GM18498 (cell line): ENCODE results near the gene WDFY4.

ENCODE experiments used
- ATAC-seq: cut with Tn5 transposase; IDR thresholded peaks from one replicate; pipeline ENCODE4 v1.9.1; 2021; ENCODE audit warnings: mild to moderate bottlenecking, moderate library complexity; ENCODE audit not compliant: unreplicated experiment

The WDFY4 gene

DNA sequence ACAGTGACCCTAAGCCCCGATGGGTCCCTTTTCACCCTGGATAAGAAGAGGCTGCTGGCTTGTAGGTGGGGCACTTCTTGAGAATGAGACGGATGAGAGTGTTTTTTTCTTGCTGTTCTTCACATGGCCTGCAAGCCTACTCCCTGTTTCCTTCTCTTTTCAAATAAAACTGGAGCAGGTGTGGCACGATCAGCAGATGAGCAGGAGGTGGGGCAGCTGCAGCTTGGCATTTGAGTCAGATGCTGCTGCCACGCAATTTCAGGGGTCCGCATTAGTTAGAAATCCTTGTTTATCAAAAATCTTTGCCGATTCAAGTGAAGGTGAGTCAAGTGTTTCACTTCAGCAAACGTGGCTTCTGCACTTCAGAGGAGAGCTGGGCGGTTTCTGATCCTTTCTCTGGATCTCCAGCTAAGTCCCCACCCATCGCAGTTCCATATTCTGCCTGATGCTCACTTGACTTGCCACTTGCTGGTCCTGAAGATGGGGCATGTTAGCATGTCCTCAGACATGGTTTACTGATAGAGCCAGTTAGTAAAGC, 20.8 kb downstream of the WDFY4 start:
- ATAC-seq: no peak

DNA sequence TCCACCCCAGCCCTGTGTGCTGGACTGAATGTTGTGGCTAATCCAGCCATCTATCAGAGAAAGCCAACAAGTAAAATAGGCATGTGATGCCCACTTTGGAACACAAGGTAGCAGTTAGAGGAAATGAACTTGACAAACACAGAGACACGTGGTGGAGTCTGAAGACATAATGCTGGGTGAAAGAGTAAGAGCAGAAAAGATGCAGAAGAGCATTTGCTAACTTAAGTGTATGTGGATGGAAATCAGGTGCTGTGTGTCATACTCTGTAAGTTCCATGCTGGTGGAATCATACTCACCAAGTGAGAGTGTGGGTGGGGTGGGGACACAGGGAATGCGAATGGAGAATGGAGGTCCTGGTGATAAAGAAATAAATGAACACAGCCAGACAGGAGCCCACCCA, 22.8 kb downstream of the WDFY4 start:
- ATAC-seq: no peak

DNA sequence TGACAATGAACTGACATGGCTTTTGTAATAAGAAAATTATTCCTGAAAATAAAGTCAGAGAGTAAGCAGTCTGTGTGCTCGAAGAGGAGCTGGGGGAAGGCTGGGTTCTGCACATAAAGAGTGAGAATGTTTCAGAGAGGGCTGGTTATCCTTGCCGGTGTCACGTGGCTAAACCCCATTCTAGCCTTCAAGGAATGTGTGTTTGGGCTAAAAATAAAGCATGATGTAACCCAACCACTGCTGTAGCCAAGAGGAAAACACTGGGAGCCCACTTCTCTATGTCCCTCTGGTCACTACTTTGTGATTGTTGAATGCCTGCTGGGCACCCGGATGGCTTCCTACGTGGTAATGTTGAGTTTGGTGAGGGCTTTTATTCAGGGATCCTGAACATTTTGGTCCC, 23.5 kb downstream of the WDFY4 start:
- no peak for ATAC-seq

DNA sequence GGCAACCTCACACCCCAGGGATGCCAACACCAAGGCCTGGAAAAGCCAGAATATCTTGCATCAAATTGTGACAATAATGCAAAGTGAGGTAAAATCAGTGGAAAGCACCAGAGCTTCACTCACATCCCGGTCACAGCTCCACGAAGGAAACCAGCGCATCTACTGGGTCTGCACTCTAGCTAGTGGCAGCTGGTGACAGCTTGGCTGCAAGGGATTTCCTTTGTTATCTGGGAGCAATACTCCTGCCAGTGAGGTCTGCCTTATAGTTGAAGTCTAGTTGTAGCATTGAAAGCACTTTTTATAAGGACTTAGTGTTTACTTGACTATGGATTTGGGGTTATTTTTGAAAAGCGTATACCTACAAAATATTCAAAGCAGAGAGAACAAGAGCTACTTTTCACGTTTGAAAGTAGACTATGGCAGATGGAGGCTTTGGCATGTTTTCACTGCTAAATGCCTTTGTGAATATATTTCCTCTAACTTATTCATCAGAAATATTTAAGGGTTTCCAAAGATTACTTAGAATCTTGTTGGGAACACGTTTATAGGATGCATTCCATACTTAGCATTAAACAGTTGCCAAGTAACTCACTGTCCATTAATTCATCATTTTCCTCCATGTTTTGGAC, 26.1 kb downstream of the WDFY4 start:
- ATAC-seq: no peak

DNA sequence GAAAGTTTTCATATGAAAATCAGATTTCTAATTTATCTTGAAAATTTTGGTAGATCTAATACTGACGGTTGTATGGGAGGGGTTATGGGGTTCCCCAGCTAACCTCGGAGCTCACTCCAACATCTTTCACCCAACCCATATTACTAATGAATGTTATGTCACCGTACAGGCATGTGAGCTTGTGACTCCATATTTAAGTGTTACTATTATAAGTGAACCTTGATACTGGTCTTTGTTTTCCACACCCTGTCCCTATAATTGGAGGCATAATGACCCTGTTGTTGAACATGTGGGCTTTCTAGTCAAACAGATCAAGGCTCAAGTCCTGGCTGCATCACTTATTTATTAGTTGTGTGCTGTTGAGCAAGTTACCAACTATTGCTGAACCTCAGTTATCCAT, 27.2 kb downstream of the WDFY4 start:
- no peak for ATAC-seq

DNA sequence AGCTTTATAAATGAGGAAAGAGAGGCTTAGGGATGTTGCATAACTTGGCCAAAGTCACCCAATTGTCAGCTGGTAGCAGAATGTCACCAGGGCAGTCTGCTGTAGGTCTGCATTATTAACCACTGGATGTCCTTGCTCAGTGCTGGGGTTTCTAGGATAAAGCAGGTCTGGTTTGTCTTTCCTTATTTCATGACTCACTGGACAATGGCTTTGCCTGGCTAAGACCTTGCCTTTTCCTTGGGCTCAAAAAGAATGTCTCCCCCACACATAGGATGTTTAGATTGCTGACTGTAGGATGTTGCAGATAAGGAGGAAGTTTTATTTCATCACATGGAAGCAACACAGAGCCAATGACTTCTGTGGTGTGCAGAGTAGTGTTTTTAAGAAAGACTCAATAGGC, 29.4 kb downstream of the WDFY4 start:
- ATAC-seq: no peak

DNA sequence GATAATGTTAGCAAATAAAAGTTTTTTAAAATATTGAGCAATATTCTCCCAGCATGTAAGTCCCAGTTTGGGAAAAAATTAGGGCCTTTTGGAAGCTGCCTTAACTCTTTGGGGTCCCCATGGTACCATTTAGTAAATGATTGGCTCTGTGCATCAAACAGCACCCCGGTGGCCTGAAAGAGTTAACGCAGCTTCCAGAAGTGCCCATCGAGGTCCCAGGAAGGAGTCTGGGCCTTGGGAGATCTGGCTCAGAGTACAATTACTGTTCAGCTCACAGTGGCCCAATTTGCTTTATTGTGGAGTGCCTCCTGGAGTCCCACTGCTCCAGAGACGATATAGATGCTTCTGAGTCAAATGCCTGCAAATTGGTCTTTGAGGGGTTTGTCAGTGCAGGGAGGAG, 31.7 kb downstream of the WDFY4 start:
- no peak for ATAC-seq

DNA sequence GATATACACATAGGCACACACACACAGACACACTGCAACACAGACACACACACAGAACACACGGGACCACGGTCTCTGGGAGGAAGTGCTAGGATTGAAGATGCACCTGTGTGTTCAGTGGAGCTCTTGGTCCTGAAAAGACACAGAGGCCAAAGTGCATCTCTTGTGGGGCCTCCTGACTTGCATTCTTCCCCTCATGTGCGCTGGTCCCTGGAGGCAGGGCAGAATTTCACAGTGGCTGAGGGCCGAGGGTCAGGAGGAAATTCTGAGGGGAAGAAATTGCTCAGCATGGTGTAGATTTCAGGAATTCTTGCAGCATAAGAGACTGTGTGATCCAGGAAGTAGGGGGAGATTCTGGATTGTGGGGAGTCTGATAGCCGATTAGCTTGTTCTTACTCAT, 35.9 kb downstream of the WDFY4 start:
- ATAC-seq: no peak

DNA sequence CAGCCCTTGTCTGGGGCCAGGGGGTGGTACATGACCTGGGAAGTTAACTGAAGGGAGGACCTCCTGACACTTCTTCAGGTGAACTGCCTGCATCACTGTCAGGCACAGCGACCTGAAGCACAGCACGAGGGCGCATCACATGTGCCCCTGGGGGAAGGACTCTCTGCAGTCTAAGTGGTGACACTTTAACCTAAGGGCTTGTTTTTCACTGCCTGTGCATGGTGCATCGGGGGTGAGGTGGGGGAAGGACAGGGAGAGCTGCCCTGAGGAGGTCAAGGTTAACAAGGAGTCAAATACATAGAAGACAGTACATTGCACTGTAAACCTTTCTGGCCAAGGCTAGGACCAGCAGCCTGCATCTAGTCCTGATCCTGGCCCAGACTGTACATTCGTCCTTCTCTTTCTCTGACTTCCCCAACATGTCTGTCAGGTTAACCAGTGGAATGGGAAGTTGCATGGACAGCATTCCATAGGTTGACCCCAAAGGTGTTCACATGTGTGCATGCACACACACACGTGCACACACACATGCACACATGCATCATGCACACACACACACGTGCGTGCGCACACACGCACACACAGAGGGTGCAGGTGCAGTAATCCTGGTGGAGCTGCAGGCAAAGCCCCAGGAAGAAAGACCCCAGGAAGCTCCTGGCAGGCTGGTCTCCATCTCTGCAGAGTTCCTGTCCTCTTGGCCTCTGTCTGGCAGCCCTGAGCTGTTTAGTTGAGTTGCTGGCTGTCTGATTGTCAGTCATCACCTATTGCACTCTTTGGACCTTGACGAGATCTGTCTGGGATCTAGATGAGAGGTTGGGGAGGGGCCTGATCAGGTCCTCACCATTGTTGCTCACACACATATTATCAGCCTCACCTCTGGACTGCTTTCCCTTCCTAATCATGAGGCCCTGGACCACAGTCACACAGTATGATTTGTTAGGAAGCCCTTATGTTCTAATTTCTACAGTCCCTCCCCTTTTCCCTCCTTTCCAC, 37.8 kb downstream of the WDFY4 start:
- no peak for ATAC-seq

DNA sequence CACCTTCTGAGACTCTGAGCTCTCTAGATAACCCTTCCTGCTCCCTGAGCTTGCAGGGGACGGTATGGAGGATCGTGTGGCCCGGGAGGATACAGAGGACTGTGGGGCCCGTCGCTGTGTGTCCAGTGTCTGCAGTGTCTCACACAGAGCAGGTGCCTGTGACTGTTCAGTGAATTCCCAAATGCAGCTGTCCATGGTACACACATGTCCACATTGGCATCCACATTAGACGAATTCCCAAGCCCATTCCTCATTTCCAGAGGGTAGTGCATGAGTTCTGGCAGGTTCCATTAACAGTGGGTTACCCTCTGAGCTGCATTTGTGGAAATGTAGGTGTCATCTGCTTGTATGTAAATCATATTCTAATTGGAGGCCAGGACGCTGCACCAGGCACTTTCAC, 39.5 kb downstream of the WDFY4 start:
- ATAC-seq: no peak

DNA sequence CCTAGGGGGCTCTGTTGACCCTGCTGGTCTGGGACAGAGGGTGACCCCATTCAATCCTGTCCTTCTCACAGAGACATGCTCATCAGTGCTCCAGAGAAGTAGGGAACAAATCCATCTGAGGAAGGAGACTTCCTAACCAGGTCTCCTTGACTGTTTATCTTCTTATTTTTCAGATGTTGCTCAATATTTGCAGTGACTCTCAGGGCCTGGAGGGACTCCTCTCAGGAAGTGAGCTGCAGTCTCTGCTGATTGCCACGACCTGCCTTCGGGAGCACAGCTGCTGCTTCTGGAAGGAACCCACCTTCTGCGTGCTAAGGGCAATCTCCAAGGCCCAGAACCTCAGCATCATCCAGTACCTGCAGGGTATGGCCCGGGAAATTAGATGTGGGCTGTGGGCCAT, 41.0 kb downstream of the WDFY4 start:
- ATAC-seq: no peak

DNA sequence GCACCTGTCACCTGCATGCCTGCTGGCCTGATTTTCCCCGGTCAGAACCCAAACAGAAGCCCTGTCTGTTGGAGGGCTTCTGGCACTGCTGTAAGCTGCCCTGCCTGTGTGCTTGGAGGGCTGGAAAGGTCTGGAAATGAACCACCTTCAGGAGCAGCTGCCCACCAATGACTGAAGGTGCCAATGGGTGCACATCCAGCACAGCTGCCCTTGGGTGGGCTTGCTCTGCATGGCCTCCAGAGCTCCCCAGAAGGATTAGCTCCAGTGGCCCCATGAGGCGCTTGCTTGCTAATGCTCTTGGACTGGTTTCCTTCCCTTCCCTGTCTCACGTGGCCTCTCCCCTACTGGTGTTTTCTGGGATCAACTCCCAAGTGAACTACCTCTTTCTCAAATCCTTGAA, 43.2 kb downstream of the WDFY4 start:
- no peak for ATAC-seq

DNA sequence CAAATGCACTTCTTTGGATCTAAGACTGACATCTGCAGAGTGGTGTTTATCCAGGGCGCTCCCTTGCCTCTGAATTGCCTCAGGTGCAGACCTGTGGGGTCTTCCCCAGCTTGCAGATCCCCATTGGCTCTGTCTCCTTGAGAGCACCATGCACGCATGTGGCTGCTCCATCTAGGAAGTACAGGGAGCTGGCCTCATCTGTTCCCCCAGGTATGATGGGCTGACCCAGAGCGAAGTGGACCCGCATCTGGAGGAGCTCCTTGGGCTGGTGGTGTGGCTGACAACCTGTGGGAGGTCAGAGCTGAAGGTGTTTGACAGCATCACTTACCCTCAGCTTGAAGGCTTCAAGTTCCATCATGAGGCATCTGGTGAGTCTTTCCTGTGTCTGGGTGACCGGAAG, 44.5 kb downstream of the WDFY4 start:
- ATAC-seq: no peak

DNA sequence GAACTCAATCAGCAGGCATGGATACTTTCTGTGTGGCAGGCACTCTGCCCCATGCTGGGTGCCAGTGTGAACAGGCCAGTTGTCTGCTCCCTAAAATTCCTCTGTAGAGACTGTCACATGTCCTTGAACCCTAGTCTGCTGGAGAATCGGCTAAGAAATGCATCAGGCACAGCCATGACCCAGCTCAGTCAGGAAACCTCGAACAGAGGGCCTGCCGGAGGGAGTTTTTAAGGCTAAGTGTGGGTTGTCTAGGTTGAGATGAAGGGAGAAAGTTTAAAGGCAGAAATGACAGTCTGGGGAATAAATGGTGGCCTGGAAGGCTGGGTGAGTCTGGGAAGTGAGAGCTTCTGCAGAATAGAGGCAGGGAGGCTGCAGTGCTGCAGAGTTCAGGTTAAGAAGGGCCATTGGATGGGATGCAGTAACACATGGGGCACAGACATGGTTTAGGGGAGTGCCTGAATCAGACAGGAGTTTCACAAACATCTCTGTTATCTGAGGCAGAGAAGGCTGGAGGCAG, 45.3 kb downstream of the WDFY4 start:
- no peak for ATAC-seq

DNA sequence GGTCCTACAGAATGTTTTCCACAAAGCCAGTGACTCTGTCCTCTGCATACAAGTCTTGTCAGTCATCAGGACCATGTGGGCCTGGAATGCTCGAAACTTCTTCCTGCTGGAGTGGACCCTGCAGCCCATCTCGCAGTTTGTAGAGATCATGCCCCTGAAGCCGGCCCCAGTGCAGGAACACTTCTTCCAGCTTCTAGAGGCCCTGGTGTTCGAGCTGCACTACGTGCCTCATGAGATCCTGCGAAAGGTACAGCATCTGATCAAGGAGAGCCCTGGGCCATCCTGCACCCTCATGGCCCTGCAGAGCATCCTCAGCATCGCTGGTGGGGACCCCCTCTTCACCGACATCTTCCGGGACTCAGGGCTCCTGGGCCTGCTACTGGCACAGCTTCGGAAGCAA, 46.5 kb downstream of the WDFY4 start:
- no peak for ATAC-seq

DNA sequence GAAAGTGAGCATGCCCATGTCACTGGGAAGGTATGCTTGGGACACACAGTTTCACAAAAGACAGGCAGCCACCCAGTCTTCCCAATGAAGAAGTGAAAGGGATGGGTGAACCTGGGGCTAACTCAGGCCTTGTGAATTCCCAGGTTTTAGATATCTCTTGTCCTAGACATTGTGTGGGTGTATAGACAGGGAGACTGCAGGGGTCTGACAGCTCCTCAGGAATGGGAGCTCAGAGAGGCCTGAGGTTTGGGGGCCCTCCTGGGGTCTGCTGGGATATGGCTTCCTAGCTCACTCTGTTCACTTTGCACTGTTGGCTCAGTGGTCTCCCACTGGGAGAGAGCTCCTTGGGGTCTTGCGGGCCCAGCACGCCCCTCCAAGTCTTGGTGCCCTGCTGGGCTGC, 47.0 kb downstream of the WDFY4 start:
- no peak for ATAC-seq

DNA sequence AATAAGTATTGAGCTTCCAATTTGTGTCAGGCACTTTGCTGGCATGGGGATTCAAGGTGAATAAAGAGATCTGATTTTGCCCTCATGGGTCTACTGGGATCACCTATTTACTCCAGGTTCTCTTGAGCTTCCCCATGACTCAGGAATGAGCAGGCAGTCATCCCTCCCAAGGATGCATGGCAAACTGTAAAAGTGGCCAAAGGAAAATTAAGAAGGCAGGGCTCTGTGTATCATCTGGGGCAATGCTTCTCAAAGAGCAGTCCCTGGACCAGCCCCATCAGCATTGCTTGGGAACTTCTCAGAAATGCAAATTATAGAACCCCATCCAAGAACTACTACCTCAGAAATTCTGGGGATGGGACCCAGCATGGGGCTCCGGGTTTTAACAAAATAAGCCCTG, 48.7 kb downstream of the WDFY4 start:
- ATAC-seq: no peak

DNA sequence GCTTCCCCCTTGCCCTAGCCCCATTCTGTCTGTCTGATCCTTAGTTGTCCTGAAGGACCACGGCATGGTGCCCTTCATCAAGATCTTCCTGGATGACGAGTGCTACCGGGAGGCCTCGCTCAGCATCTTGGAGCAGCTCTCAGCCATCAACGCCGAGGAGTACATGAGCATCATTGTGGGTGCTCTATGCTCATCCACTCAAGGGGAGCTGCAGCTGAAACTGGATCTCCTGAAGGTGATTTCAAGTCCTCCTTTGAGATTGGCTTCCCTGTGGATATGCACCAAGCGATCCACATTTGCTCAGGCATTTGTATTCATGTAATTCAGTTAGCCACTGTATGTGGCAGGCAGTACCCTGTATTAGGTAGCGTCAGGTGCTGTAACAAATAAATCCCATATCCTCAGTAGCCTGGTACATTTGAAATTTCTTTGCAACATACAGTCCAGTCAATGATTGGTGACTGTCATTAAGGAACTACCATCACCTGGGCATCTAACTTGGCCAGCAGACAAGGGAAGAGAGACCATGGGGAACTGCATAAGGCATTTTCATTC, 51.2 kb downstream of the WDFY4 start:
- ATAC-seq: no peak

DNA sequence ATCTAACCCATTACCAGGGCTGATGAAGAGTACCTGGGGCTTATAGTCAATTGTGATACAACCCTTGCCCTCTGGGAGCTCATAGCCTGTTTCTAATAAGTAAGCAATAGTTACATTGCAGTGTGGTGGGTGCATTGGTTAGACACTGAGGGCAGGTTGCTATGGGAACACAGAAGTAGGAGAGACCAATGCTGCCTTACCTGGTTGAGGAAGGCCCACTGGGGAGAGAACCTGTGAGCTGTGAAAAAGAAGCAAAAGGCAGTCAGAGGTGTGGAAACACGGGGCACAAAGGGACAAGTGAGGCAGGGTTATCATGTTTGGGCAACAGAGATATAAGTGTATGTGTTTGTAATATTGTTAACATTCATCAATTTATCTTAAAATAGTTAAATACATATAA, 51.9 kb downstream of the WDFY4 start:
- no peak for ATAC-seq

DNA sequence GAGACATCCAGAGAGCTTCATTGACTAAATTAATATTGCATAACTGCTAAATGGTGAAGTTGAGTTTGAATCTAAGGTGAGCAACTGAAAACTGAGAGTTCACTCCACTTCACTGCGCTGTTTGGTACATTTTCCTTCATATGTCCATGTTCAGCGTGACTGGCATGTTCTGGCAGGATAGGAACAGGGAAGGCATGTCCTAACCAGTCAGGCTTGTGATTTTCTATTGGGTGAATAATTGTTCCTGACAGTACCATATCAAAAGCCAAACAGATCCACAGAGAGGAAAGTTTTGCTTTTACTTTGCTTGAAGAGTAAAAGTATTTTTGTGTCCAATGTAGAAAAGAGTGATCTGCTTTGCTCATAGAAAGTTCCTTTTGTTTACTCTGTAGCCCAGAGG, 53.2 kb downstream of the WDFY4 start:
- ATAC-seq: no peak

DNA sequence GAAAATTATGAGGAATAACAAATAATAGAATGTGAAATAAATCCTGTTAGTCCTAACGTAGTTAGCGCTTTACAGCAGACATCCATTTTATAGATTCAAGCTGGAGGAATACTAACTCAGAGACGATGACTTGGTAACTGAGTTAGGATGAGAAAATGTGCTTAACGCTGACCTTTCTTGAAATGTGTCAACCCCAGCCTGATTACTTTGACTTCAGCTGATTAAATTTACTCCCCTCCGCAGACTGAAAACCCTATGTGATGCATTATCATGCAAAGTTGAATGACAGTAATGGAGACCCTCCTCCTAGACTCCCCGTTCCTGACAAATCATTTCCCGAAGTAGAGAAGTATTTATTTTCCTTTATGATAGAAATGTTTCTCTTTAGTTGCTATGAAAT, 54.5 kb downstream of the WDFY4 start:
- no peak for ATAC-seq
